PFSK-1 (cell line): ENCODE results near the gene MVP.

Experiments
- POLR2AphosphoS5 ChIP-seq: IDR thresholded peaks from 2 replicates; pipeline ENCODE4 v1.6.1; 2012; ENCODE audit warnings: low read depth, mild to moderate bottlenecking, control low read depth, low read length, moderate library complexity
- TAF1 ChIP-seq: IDR thresholded peaks from 2 replicates; pipeline ENCODE4 v1.6.1; 2012; ENCODE audit warnings: low read length, control low read depth, borderline replicate concordance; ENCODE audit not compliant: insufficient read depth
- TF ChIP-seq, protein P1 (sequence below), 2 experiments: IDR thresholded peaks; 2 replicates each; pipeline versions ENCODE4 v1.6.1 to v1.8.0; 2011 to 2012; ENCODE audit warnings: low read depth in 2 of 2, low read length in 2 of 2, control low read depth in 1 of 2, inconsistent platforms in 1 of 2, mild to moderate bottlenecking in 1 of 2, moderate library complexity in 1 of 2; ENCODE audit not compliant: insufficient read depth in 1 of 2

DNA sequence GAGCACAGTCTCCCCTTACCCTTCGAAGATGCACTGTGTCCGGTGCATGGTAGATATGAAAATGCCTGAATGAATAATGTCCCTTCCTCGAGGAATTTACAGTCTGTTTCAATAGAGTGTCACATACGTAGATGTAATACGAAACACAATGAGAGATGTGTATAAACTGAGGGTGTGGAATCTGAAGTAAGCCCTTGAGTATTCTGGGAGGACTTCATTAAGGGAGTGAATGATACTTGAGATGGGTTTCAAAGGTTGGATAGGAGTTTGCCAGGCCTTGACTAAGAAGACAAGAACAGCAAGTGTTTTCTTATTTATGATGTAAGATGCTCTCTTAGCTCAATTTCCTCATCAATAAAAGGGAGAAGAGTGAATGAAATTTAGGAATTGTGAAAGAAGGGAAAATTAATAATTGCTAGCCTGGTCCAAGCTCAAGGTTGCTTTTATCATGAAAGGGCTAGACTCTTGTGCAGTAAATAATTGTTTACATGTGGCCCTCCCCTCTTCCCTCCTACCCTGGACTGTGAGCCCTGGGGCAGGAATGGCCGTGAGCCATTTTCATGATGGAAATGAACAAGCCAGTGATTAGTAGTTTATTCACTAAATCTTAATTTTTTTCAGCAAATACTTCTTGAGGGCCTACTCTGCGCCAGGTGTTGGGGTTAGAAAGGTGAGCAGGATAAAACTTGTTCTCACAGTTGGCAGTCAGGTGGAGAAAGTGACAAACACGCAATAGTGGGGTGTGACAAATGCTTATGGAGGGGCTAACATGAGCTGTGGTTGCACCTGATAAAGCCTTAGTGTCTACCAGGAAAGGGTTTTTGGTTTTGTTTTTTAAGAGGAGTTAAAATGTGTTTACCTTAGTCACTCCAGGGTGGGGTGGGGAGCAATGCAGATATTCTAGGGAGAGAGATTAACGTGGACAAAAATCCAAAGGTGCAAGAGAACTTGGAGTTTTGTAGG, 28.1 kb upstream of the MVP start:
- no peak for TF ChIP-seq TAF1
- TF ChIP-seq, protein P1, sequence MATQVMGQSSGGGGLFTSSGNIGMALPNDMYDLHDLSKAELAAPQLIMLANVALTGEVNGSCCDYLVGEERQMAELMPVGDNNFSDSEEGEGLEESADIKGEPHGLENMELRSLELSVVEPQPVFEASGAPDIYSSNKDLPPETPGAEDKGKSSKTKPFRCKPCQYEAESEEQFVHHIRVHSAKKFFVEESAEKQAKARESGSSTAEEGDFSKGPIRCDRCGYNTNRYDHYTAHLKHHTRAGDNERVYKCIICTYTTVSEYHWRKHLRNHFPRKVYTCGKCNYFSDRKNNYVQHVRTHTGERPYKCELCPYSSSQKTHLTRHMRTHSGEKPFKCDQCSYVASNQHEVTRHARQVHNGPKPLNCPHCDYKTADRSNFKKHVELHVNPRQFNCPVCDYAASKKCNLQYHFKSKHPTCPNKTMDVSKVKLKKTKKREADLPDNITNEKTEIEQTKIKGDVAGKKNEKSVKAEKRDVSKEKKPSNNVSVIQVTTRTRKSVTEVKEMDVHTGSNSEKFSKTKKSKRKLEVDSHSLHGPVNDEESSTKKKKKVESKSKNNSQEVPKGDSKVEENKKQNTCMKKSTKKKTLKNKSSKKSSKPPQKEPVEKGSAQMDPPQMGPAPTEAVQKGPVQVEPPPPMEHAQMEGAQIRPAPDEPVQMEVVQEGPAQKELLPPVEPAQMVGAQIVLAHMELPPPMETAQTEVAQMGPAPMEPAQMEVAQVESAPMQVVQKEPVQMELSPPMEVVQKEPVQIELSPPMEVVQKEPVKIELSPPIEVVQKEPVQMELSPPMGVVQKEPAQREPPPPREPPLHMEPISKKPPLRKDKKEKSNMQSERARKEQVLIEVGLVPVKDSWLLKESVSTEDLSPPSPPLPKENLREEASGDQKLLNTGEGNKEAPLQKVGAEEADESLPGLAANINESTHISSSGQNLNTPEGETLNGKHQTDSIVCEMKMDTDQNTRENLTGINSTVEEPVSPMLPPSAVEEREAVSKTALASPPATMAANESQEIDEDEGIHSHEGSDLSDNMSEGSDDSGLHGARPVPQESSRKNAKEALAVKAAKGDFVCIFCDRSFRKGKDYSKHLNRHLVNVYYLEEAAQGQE (IDR thresholded peaks at IDR 0.05; ENCODE audit: insufficient read depth in 1 of 2, low read depth in 2 of 2, low read length in 2 of 2), result no peak
- no peak for TF ChIP-seq POLR2AphosphoS5
